A549 (cell line): ENCODE data around the gene CEPT1. TPM values are rescaled to one million over a fixed set of nuclear protein-coding genes. Genes with fewer than 3 reads are reported as not detected.

Experiments
- ATAC-seq, 2 experiments: fragments of 200-7000 bp in 1 of 2; fragments of >200 bp in 1 of 2; cut with Nextera tagmentation in 1 of 2; cut with Tn5 transposase in 1 of 2; 3 replicates each; pipeline versions ENCODE4 v1.8.0 to v1.9.1; 2018 to 2020; ENCODE audit warnings: mild to moderate bottlenecking in 1 of 2, moderate library complexity in 1 of 2
- CTCF ChIA-PET: fragments of 300-600 bp; sonication (Branson Sonifier 250); formaldehyde crosslinking; extraction: SDS; loops from one replicate; lab custom pipeline; 2021; ENCODE audit warnings: antibody characterized with exemption, inconsistent platforms; lab: Yijun Ruan, JAX
- POLR2A ChIA-PET: fragments of 350-600 bp; formaldehyde crosslinking; extraction: SDS; loops from one replicate; lab custom pipeline; 2021; ENCODE audit warnings: antibody characterized with exemption, inconsistent platforms; lab: Yijun Ruan, JAX
- DNase-seq, 2 experiments: peaks; one replicate each; pipeline versions ENCODE4 v3.0.0 to v3.0.0-alpha.2; 2011 to 2016; ENCODE audit warnings: low read depth in 1 of 2, low spot score in 1 of 2
- FAIRE-seq: peaks from 2 replicates; lab custom pipeline; 2011; peaks lifted over from hg19 to GRCh38; lab: Jason Lieb, UNC
- H3K27ac ChIP-seq, 2 experiments: fragments of >200 bp; sonication (Bioruptor Twin); formaldehyde crosslinking; 3 replicates each; pipeline ENCODE4 v1.5.1; 2016 to 2017
- H3K4me1 ChIP-seq: fragments of >200 bp; sonication (Bioruptor Twin); formaldehyde crosslinking; 3 replicates; pipeline ENCODE4 v1.6.1; 2016
- H3K4me2 ChIP-seq: fragments of >200 bp; sonication (Bioruptor Twin); formaldehyde crosslinking; 3 replicates; pipeline ENCODE4 v1.6.1; 2016
- H3K4me3 ChIP-seq: fragments of >200 bp; sonication (Bioruptor Twin); formaldehyde crosslinking; 3 replicates; pipeline ENCODE4 v1.5.1; 2016
- H3K9me3 ChIP-seq: fragments of >200 bp; sonication (Bioruptor Twin); formaldehyde crosslinking; 3 replicates; pipeline ENCODE4 v1.6.1; 2016
- BHLHE40 ChIP-seq: IDR thresholded peaks from 2 replicates; pipeline ENCODE4 v1.6.1; 2012; ENCODE audit warnings: low read depth, low read length, inconsistent platforms
- CEBPB ChIP-seq, 2 experiments: fragments of >200 bp in 1 of 2; sonication (Bioruptor Twin) in 1 of 2; formaldehyde crosslinking in 1 of 2; IDR thresholded peaks; 2 replicates each; pipeline ENCODE4 v1.6.1; 2012 to 2016
- EHMT2 ChIP-seq: fragments of 200-600 bp; sonication (generic); IDR thresholded peaks from 2 replicates; pipeline ENCODE4 v1.6.1; 2016; ENCODE audit warnings: antibody characterized with exemption, low read depth, mild to moderate bottlenecking, moderate library complexity
- ESRRA ChIP-seq: fragments of 150-350 bp; IDR thresholded peaks from 2 replicates; pipeline ENCODE4 v1.6.1; 2014; ENCODE audit warnings: mild to moderate bottlenecking, low read length, borderline replicate concordance
- FOSL2 ChIP-seq, 2 experiments: fragments of 450-650 bp in 1 of 2; fragments of >200 bp in 1 of 2; sonication (Bioruptor Twin) in 1 of 2; formaldehyde crosslinking; IDR thresholded peaks; 2 replicates each; pipeline versions ENCODE4 v1.5.0 to v1.6.1; 2016 to 2020; ENCODE audit warnings: mild to moderate bottlenecking in 1 of 2, moderate library complexity in 1 of 2
- FOXS1 ChIP-seq: fragments of 250-450 bp; sonication (Bioruptor Pico); IDR thresholded peaks from 2 replicates; pipeline ENCODE4 v1.5.0; 2020; ENCODE audit warnings: mild to moderate bottlenecking, moderate library complexity
- GATA3 ChIP-seq: IDR thresholded peaks from 2 replicates; pipeline ENCODE4 v1.6.1; 2012; ENCODE audit warnings: borderline replicate concordance
- HDAC2 ChIP-seq: fragments of 200-600 bp; sonication (generic); IDR thresholded peaks from 2 replicates; pipeline ENCODE4 v1.6.1; 2016
- HOXB5 ChIP-seq: fragments of 250-450 bp; sonication (Bioruptor Pico); IDR thresholded peaks from 2 replicates; pipeline ENCODE4 v1.5.0; 2020; ENCODE audit warnings: mild to moderate bottlenecking, moderate library complexity
- JUNB ChIP-seq: fragments of >200 bp; sonication (Bioruptor Twin); formaldehyde crosslinking; IDR thresholded peaks from 2 replicates; pipeline ENCODE4 v1.6.1; 2016
- MAZ ChIP-seq: fragments of 150-350 bp; IDR thresholded peaks from 2 replicates; pipeline ENCODE4 v1.6.1; 2014; ENCODE audit warnings: antibody characterized with exemption, low read depth, low read length, borderline replicate concordance
- NFE2L2 ChIP-seq: fragments of 150-350 bp; conservative IDR thresholded peaks from 2 replicates; pipeline ENCODE4 v1.6.1; 2014; ENCODE audit warnings: low read length
- NPAS2 ChIP-seq: fragments of 250-450 bp; sonication (Bioruptor Pico); IDR thresholded peaks from 2 replicates; pipeline ENCODE4 v1.8.0; 2022; ENCODE audit warnings: mild to moderate bottlenecking, moderate library complexity, borderline replicate concordance
- PHF8 ChIP-seq: fragments of 200-600 bp; sonication (generic); IDR thresholded peaks from 2 replicates; pipeline ENCODE4 v1.6.1; 2016; ENCODE audit warnings: low read depth, mild to moderate bottlenecking, antibody characterized with exemption, moderate library complexity, borderline replicate concordance
- POLR2A ChIP-seq: IDR thresholded peaks from 2 replicates; pipeline ENCODE4 v1.6.1; 2012; ENCODE audit warnings: mild to moderate bottlenecking, low read length
- RCOR1 ChIP-seq: fragments of 150-350 bp; IDR thresholded peaks from 2 replicates; pipeline ENCODE4 v1.6.1; 2014; ENCODE audit warnings: antibody characterized with exemption, low read length, low read depth
- ZC3H11A ChIP-seq: fragments of 450-650 bp; IDR thresholded peaks from 2 replicates; pipeline ENCODE4 v1.6.1; 2014; ENCODE audit warnings: antibody characterized with exemption, mild to moderate bottlenecking
- WGBS: methylation state at CpG from one replicate; pipeline ENCODE4 v1.1.6; 2017; ENCODE audit errors: missing lambda C conversion rate; 5-methylcytosine and 5-hydroxymethylcytosine counted together
- polyA plus RNA-seq, 4 experiments: library from polyadenylated mRNA; depleted of rRNA in 3 of 4; stranded (reverse); fragments of >200 nt; fragmentation: RNase III in 1 of 4; extraction: RNeasy Plus Mini Kit Qiagen cat#74134 plus additional on column Dnase treatment in 1 of 4; gene quantifications; 2 replicates in 3 of 4; 3 replicates in 1 of 4; pipeline ENCODE4 v1.2.3, GENCODE V29; 2011 to 2017
- TF ChIP-seq, protein P1 (sequence below): fragments of >200 bp; sonication (Bioruptor Twin); formaldehyde crosslinking; IDR thresholded peaks from 3 replicates; pipeline ENCODE4 v1.6.1; 2016
- TF ChIP-seq, protein P2 (sequence below): fragments of 150-350 bp; IDR thresholded peaks from 2 replicates; pipeline ENCODE4 v1.6.1; 2014; ENCODE audit warnings: low read depth, mild to moderate bottlenecking, low read length
- TF ChIP-seq, protein P3 (sequence below): IDR thresholded peaks from 2 replicates; pipeline ENCODE4 v1.6.1; 2012
- TF ChIP-seq, protein P4 (sequence below): IDR thresholded peaks from 2 replicates; pipeline ENCODE4 v1.6.1; 2012; ENCODE audit warnings: low read depth, borderline replicate concordance
- TF ChIP-seq, protein P5 (sequence below): fragments of >200 bp; sonication (Bioruptor Twin); formaldehyde crosslinking; IDR thresholded peaks from 2 replicates; pipeline ENCODE4 v1.6.1; 2016

Gene CEPT1
- polyA plus RNA-seq, 2 of the 4 experiments (the other 2 are of a cell fraction): 12.3 to 26.2 TPM

DNA sequence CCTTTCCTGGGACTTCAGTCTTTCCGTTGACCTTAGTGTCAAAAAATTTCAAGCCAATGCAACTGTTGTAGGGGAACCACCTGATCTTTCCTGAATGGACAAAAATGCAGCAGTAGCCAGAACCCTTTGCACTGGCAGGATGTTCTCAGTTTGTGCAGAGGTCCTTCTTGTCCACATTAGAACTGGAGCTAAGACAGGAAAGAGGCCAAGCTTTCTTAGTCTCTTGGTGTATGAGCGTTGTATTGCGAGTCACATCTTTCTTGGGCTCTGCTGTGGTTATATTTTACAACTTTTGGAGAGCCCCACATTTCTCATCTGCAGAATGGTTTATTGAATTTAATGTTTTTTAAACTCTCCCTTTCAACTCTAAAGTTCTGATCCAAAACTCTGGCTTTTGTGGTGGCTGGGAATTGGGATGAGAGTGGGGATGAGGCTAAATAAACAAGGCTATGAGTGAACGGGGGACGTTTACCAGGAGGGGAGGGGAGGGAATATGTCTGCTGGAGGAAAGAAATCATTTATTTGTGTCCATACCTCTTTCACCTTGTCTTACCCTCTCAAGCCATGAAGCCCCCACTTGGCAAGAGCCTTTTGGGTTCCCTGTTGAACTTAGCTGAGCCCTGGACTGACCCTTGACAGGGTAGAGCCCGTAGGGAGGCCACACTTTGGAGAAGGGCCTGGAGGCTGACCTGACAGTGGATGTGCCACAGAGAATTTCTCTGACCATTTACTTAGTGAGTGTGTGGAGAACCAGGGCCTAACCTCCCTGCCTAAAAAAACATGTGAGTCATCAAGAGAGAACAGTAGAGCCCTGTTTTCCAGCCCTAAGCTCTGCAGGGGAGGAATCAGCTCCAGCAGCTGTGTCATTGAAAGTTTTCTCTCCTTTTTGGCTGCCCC is 88.1 kb downstream of the CEPT1 start:
- no peaks in the 10 kb centered on the region for H3K9me3 ChIP-seq
- TF ChIP-seq, protein P1, sequence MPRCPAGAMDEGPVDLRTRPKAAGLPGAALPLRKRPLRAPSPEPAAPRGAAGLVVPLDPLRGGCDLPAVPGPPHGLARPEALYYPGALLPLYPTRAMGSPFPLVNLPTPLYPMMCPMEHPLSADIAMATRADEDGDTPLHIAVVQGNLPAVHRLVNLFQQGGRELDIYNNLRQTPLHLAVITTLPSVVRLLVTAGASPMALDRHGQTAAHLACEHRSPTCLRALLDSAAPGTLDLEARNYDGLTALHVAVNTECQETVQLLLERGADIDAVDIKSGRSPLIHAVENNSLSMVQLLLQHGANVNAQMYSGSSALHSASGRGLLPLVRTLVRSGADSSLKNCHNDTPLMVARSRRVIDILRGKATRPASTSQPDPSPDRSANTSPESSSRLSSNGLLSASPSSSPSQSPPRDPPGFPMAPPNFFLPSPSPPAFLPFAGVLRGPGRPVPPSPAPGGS: no peak
- TF ChIP-seq FOSL2 (IDR thresholded peaks at IDR 0.05) (no peak), FOSL2 (CRISPR knock-in tag; IDR thresholded peaks at IDR 0.05) (peak; percentile 21; the same call in 1 of the 2 replicates), JUNB (no peak), EHMT2 (no peak)
- DNase-seq (peak; percentile 28 to 47), ATAC-seq (peak; percentile 83 to 90), FAIRE-seq (no peak)
- H3K4me3 ChIP-seq: no peak overlapping the region
- POLR2A ChIA-PET: no interaction called here
- peak overlapping the region; percentile 62 for H3K4me2 ChIP-seq
- 44% methylated on average over 6 of the region's 6 CpGs for WGBS
- peaks cover 19% of the 10 kb centered on the region for H3K4me1 ChIP-seq
- CTCF ChIA-PET: interaction anchor here (13.8 kb wide), 1 partner anchor 170 kb away, joined by 174 read pairs; no protein-coding TSS in a partner anchor
- H3K27ac ChIP-seq: peak overlapping the region; percentile 58 to 69; a peak in 5 of 6 replicates

DNA sequence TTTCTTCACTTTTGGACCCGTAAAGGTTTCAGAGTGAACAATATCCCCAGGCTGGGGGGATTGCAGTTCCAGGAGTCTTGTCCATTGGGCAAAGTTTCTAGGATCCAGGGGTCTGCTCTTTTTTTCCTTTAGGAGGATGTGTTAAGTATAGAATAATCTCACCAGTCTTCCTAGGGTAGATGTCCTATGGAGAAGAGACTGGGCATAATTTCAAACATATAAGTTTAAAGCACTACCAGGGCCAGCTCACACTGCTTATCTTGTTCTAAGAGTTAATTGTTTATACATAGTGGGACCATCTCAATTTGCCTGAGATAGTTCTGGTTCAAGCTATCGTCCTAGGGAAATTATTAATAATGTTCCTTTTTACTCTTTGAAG is 88.7 kb downstream of the CEPT1 start:
- H3K4me2 ChIP-seq: peak overlapping the region; percentile 62

DNA sequence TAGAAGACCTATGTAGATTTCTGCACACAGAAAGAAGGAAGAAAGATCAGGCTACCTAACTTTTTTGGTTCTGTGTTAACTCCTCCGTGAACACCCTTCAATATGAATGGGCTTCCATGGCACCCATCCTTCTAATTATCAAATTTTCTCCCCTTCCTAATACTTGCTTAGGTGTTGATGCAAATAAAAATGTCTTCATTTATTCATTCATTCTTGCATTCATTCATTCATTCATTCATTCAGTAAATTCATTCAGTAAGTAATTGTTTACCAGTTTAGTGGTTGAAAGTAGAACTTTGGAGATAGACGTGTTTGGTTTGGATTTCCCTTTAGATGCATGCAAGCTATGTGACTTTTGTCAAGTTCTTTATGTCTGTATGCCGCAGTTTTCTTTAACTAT is 92.1 kb downstream of the CEPT1 start:
- ATAC-seq (no peak), DNase-seq (no peak), FAIRE-seq (no peak)
- Histone ChIP-seq H3K27ac (no peak overlapping the region), H3K9me3 (no peaks in the 10 kb centered on the region), H3K4me3 (no peak overlapping the region), H3K4me2 (no peak overlapping the region), H3K4me1 (peaks cover 24% of the 10 kb centered on the region)
- ChIA-PET CTCF (interaction anchor here (0.7 to 1.6 kb wide), 2 partner anchors 9 to 168 kb away, joined by 3 to 6 read pairs; no protein-coding TSS in a partner anchor), POLR2A (no interaction called here)
- TF ChIP-seq RCOR1 (no peak), NPAS2 (CRISPR knock-in tag) (no peak), HOXB5 (CRISPR knock-in tag) (no peak), PHF8 (no peak), CEBPB (IDR thresholded peaks at IDR 0.05) (no peak), ZC3H11A (no peak), NFE2L2 (no peak), POLR2A (no peak), HDAC2 (no peak)
- TF ChIP-seq, protein P2, sequence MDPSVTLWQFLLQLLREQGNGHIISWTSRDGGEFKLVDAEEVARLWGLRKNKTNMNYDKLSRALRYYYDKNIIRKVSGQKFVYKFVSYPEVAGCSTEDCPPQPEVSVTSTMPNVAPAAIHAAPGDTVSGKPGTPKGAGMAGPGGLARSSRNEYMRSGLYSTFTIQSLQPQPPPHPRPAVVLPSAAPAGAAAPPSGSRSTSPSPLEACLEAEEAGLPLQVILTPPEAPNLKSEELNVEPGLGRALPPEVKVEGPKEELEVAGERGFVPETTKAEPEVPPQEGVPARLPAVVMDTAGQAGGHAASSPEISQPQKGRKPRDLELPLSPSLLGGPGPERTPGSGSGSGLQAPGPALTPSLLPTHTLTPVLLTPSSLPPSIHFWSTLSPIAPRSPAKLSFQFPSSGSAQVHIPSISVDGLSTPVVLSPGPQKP: no peak
- TF ChIP-seq, protein P3, sequence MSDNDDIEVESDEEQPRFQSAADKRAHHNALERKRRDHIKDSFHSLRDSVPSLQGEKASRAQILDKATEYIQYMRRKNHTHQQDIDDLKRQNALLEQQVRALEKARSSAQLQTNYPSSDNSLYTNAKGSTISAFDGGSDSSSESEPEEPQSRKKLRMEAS: no peak
- WGBS: 81% methylated on average over 3 of the region's 3 CpGs

More for the DNA sequence above, 88.7 kb downstream of the CEPT1 start:
- DNase-seq (no peak), FAIRE-seq (no peak), ATAC-seq (no peak; a peak in 2 of 6 replicates)
- Histone ChIP-seq H3K27ac (peak overlapping the region; percentile 33 to 69; a peak in 4 of 6 replicates), H3K4me1 (peaks cover 19% of the 10 kb centered on the region), H3K9me3 (no peaks in the 10 kb centered on the region), H3K4me3 (no peak overlapping the region)
- TF ChIP-seq ESRRA (no peak), RCOR1 (no peak), FOSL2 (IDR thresholded peaks at IDR 0.05) (no peak), FOSL2 (CRISPR knock-in tag; IDR thresholded peaks at IDR 0.05) (no peak), HDAC2 (no peak), GATA3 (no peak), BHLHE40 (no peak), PHF8 (no peak), POLR2A (no peak), FOXS1 (CRISPR knock-in tag) (no peak), MAZ (no peak)
- TF ChIP-seq, protein P4, sequence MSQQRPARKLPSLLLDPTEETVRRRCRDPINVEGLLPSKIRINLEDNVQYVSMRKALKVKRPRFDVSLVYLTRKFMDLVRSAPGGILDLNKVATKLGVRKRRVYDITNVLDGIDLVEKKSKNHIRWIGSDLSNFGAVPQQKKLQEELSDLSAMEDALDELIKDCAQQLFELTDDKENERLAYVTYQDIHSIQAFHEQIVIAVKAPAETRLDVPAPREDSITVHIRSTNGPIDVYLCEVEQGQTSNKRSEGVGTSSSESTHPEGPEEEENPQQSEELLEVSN: no peak
- TF ChIP-seq, protein P5, sequence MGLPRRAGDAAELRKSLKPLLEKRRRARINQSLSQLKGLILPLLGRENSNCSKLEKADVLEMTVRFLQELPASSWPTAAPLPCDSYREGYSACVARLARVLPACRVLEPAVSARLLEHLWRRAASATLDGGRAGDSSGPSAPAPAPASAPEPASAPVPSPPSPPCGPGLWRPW: no peak
- 42% methylated on average over 2 of the region's 2 CpGs for WGBS
- CTCF ChIA-PET: interaction anchor here (13.8 kb wide), 1 partner anchor 169 kb away, joined by 174 read pairs; no protein-coding TSS in a partner anchor
- POLR2A ChIA-PET: no interaction called here
